Endometrial microvascular endothelial cells (primary cell): Measurements from ENCODE around the gene ARL8B. TPM values are rescaled to one million over a fixed set of nuclear protein-coding genes. Genes with fewer than 3 reads are reported as not detected.
"Not testable (repeated sequence)": the region's sequence is repeated elsewhere in the genome, so short reads cannot be mapped to it uniquely, and the experiment has no call there.

Experiments
- in situ Hi-C: cut with HindIII; loops from 2 replicates; pipeline ENCODE4 v1.10.0; 2017; ENCODE audit warnings: low sequenced_read_pairs, low pct_unique_long_range_greater_than_20kb; ENCODE audit errors: inconsistent ontology term
- total RNA-seq: library from RNA; depleted of rRNA; stranded (reverse); fragments of >200 nt; gene quantifications from one replicate; pipeline ENCODE4 v1.2.3, GENCODE V29; 2015; ENCODE audit errors: inconsistent ontology term

Gene ARL8B
- total RNA-seq, 1 donor from 2014 or later: 48.4 TPM

- in situ Hi-C loops: not testable (repeated sequence)
Observed at GRCh38 chr3:5106371-5106770, 15.7 kb upstream of the ARL8B start.

GRCh38 chr3:5106933-5107334 is 15.2 kb upstream of the ARL8B start:
- in situ Hi-C loops: not testable (repeated sequence)

GRCh38 chr3:5110337-5110736 is 11.8 kb upstream of the ARL8B start:
- in situ Hi-C loops: no loop called here

- in situ Hi-C loops: no loop called here
Observed at GRCh38 chr3:5112043-5112442, 10.0 kb upstream of the ARL8B start.

DNA sequence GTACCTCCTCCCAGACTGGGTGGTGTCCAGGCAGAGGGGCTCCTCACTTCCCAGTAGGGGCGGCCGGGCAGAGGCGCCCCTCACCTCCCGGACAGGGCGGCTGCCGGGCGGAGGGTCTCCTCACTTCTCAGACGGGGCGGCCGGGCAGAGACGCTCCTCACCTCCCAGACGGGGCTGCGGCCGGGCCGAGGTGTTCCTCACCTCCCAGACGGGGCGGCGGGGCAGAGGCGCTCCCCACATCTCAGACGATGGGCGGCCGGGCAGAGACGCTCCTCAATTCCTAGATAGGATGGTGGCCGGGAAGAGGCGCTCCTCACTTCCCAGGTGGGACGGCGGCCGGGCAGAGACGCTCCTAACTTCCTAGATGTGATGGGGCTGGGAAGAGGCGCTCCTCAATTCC is 8.4 kb upstream of the ARL8B start:
- in situ Hi-C loops: not testable (repeated sequence)

DNA sequence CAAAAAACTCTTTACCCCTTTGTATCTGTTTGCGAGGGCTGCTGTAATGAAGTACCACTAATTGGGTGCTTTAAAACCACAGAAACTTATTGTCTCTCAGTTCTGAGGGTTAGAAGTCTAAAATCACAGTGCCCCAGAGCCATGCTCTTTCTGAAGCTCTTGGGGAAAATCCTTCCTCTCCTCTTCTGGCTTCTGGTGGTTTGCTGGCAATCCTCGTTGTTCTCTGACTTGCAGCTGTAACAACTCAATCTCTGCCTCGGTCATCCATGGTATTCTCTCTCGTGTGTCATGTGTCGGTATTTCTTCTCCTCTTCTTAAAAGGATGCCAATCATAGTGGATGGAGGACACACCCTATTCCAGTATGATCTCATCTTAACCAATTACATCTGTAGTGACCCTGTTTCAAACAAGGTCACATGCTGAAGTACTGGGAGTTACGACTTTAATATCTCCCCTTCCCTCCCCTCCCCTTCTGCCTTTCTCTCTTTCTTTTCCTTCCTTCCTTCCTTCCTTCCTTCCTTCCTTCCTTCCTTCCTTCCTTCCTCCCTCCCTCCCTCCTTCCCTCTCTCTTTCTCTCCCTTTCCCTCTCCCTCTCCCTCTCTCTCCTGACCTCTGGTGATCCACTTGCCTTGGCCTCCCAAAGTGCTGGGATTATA is 6.5 kb upstream of the ARL8B start:
- in situ Hi-C loops: no loop called here

- in situ Hi-C loops: no loop called here
Observed at GRCh38 chr3:5116538-5116937, 5.6 kb upstream of the ARL8B start.

GRCh38 chr3:5120446-5120845 is 1.6 kb upstream of the ARL8B start:
- in situ Hi-C loops: no loop called here

GRCh38 chr3:5122741-5123706 is 932 bp downstream of the ARL8B start:
- in situ Hi-C loops: no loop called here

GRCh38 chr3:5123937-5124336 is 1.8 kb downstream of the ARL8B start:
- in situ Hi-C loops: no loop called here

GRCh38 chr3:5126586-5126985 is 4.5 kb downstream of the ARL8B start:
- in situ Hi-C loops: no loop called here

DNA sequence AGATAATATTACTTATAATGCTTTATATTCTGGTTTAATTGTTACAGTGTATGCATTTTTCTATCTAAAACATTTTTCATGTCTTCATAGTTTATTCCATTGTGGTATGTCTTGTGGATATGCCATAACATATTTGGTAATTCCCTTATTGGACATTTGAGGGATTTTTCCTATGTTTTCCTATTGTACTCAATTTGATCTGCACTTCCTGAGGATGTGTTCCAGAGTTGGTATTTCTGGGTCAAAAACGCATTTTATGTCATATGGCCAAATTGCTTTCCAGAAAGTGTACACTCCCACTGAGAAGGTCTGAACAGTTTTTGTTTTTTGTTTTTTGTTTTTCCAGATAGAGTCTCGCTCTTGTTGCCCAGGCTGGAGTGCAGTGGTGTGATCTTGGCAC is 6.8 kb downstream of the ARL8B start:
- in situ Hi-C loops: no loop called here

- in situ Hi-C loops: no loop called here
Observed at GRCh38 chr3:5133239-5134018, 11.3 kb downstream of the ARL8B start.

DNA sequence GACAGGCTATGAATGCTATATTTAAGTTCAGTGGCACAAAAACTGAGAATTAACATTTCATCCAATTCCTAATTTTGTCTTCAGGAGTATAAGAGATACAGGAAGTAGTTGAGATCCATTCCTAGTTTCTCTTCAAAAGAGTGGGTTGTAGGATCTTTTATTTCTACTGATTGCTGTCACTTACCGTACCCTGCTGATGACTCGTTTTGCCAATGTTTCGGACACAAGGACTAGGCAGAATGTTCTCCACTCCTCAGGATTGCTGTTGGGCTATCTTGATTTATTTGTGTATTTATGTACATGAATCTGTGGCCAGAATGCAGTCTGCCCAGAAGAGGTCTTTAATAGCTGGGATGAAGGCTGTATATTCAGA is 11.9 kb downstream of the ARL8B start:
- in situ Hi-C loops: no loop called here

DNA sequence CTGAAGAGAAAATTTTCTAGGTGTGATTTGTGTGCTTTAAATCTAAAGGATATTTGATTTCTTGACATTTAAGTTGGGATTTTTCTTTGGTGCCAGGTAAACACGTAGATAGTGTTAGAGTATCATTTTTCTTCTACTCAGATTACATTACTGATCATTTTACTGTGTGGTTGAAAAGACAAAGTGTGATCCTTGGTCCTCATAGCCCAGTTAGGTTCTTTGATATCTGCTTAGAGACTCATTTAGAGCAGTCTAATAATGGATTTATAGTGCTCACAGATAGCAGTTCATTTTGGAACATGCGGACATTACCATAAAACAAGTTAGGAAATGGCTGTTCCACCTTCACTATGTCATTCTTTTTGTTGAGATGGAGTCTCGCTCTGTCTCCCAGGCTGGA is 12.4 kb downstream of the ARL8B start:
- in situ Hi-C loops: no loop called here

DNA sequence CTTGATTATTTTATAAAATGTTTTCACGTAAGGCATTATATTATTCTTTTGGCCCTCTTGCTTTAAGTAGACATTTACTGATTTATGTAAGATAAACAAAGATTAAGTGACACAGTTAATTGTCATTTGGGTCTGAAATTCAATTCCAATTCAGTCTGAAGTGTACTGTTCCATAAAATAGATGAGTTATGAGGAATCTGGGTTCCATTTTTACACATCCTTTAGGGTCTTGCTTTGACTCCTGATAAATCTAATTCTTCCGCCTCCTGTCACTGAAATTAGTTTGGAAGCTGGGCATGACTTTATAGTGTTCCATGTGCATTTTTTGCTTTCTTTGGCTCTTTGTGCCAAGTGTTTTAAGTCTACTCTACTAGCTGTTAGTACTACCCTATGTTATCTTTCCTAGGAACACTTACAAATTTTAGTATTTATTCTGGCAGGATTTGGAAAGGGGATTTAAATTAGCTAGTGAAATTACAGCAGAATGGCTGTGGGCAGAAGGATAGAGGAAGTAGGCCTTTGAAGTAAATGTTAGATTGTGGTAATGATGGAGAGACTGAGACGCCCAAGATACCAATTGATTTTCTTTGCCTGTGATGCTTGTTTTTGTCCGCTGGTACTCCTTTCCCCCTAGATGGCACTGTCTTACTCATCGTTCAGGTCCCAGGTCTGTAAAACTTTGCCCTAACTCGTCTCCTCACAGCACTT is 14.3 kb downstream of the ARL8B start:
- in situ Hi-C loops: no loop called here

DNA sequence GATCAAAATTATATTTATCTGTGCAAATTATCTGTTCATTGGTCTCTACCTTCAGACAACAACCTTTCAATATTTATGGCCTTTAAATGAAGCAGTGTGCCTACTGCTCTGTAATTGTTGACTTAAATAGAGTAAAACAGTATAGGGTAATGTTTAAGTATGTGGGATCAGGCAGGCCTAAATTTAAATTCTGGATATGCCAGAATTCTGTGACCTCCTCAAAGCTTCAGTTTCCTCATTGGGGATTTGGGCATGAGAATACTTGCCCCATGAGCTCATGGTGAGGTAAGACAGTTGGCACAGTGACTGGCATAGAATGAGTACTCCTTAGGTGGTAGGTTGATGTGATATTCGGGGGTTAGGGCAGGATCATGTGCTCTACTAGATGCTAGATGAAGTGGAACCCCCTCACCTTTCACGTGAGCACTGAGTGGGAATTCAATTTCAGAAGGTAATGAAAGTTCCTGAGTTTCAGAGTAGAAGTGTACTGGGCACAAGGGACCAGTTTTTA is 14.9 kb downstream of the ARL8B start:
- in situ Hi-C loops: no loop called here

DNA sequence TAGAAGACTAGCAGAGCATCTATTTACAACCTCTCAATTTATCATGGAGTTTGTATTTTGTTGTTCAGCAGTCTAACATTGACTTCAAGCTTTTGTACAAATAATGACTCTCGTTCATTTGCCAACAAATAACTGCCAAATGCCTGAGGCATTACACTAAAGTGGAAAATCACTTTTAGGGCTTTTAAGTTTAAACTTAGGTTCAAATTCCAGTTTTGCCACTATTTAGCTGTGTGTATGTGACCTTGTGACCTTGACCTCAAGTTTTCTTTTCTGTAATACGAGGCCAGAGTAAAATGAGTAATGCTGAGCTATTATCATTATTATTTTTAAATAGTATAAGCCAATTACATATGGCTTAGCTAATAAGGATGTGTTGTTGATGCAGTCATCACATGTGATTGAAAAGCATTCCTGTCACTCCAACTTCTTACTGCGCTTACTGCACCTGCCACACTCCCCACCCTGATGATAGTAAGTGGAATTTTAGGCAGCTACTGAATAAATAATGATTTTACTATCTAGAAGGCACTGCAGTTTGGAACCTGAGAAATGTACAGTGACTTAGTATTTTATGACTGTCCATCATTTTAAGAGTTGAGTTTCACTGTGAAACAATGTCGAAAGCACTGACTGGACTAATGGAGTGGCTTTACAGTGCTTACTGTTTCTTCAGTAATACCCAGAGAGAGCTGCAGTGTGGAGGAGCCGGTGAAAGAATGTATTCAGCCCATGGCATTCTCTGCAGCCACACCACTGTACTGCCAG is 16.3 kb downstream of the ARL8B start:
- in situ Hi-C loops: no loop called here
